Measurements from ENCODE around the gene PCDH12. TPM values are rescaled to one million over a fixed set of nuclear protein-coding genes. Genes with fewer than 3 reads are reported as not detected.

PCDH12 gene
- total and polyA plus RNA-seq, 10 of the 15 experiments (the other 5 are each of a cell fraction or from before 2014, with no cell fraction given): 0.01 to 0.14 (median 0.06) TPM; not detected in 4

GRCh38 chr5:142003266-142003800, 45.3 kb upstream of the PCDH12 start:
- ChIA-PET SMC1A (ENCODE audit: uncharacterized antibody, unreplicated experiment) (interaction anchor here (0.9 kb wide), 1 partner anchor 27 kb away, joined by 3 read pairs; no protein-coding TSS in a partner anchor), CTCF (interaction anchor here (0.7 kb wide), 1 partner anchor 16 kb away, joined by 5 read pairs; no protein-coding TSS in a partner anchor), POLR2A (no interaction called here), RAD21 (ENCODE audit: unreplicated experiment) (interaction anchor here (1.2 to 1.3 kb wide), 2 partner anchors 9 to 34 kb away, joined by 3 to 4 read pairs; partner anchors contain the start of gene GNPDA1)
- FAIRE-seq: no peak
- peaks cover 10% of the 10 kb centered on the region for H3K4me1 ChIP-seq (ENCODE audit: control insufficient read depth, insufficient read depth, low read length)
- no peak for ATAC-seq
- H3K27ac ChIP-seq (ENCODE audit: control insufficient read depth, insufficient read depth): no peak overlapping the region
- no peak for DNase-seq (ENCODE audit: low read depth, low spot score)
- intact Hi-C loops (cut with micrococcal nuclease; ENCODE audit: unreplicated experiment): no loop called here
- WGBS (ENCODE audit: insufficient coverage, insufficient replicate concordance, low lambda C conversion rate, missing lambda C conversion rate): 64% methylated on average over 2 of the region's 2 CpGs
- no peaks in the 10 kb centered on the region for H3K27me3 ChIP-seq (replicated peaks in 1 of 2; ENCODE audit: control insufficient read depth in 2 of 2, insufficient read depth in 2 of 2, low read length in 1 of 2)
- no peaks in the 10 kb centered on the region for H3K79me2 ChIP-seq (ENCODE audit: control insufficient read depth, insufficient read depth, low read length)
- H3K36me3 ChIP-seq (ENCODE audit: control insufficient read depth in 2 of 2, insufficient read depth in 2 of 2, low read length in 1 of 2): 0 out of 4 replicates have a peak, but pooled peaks cover 0 to 3% of the 10 kb centered on the region in 2 experiments
- no peaks in the 10 kb centered on the region for H3K9me3 ChIP-seq (replicated peaks; ENCODE audit: control insufficient read depth, insufficient read depth, low read length)
- H3K4me3 ChIP-seq: no peak overlapping the region
- no peaks in the 10 kb centered on the region for H4K20me1 ChIP-seq (ENCODE audit: control insufficient read depth, insufficient read depth)
- no peak overlapping the region for H3K9ac ChIP-seq (ENCODE audit: control insufficient read depth, insufficient read depth, low read length)
- no peak overlapping the region for H2AFZ ChIP-seq (ENCODE audit: control insufficient read depth, low read depth, low read length)
- in situ Hi-C loops (cut with MboI): no loop called here
- BruUV-seq (replicated peaks): no TSS peak
- H3K4me2 ChIP-seq (ENCODE audit: control insufficient read depth, insufficient read depth): no peak overlapping the region
- TF ChIP-seq MYC (IDR thresholded peaks at IDR 0.05; ENCODE audit: insufficient read depth, insufficient read length, insufficient replicate concordance, low read length, severe bottlenecking): no peak
- TF ChIP-seq ZNF217 (IDR thresholded peaks at IDR 0.05): no peak
- TF ChIP-seq E2F8 (IDR thresholded peaks at IDR 0.05; ENCODE audit: low read depth, partially characterized antibody): no peak
- TF ChIP-seq CUX1 (IDR thresholded peaks at IDR 0.05; ENCODE audit: insufficient replicate concordance, low read depth, low read length): no peak
- no peak for TF ChIP-seq SUZ12 (IDR thresholded peaks at IDR 0.05; ENCODE audit: unreplicated experiment)
- no peak for TF ChIP-seq POU2F2 (IDR thresholded peaks at IDR 0.05; ENCODE audit: borderline replicate concordance, low read depth, low read length)
- no peak for TF ChIP-seq IKZF1 (conservative IDR thresholded peaks at IDR 0.05)
- TF ChIP-seq NRF1 (conservative IDR thresholded peaks at IDR 0.05; ENCODE audit: low read depth, low read length): no peak
- TF ChIP-seq WRNIP1 (IDR thresholded peaks at IDR 0.05; ENCODE audit: borderline replicate concordance, low read depth, low read length): no peak
- TF ChIP-seq CEBPZ (IDR thresholded peaks at IDR 0.05; ENCODE audit: low read depth, low read length): no peak
- no peak for TF ChIP-seq BRCA1 (IDR thresholded peaks at IDR 0.05; ENCODE audit: low read depth, low read length)
- TF ChIP-seq LARP7 (IDR thresholded peaks at IDR 0.05): no peak
